ENCODE data around the gene NAA35. TPM values are rescaled to one million over a fixed set of nuclear protein-coding genes. Genes with fewer than 3 reads are reported as not detected.

NAA35 gene
- total RNA-seq, 2 experiments from 2014 or later = 9.5 to 20.2 TPM

DNA sequence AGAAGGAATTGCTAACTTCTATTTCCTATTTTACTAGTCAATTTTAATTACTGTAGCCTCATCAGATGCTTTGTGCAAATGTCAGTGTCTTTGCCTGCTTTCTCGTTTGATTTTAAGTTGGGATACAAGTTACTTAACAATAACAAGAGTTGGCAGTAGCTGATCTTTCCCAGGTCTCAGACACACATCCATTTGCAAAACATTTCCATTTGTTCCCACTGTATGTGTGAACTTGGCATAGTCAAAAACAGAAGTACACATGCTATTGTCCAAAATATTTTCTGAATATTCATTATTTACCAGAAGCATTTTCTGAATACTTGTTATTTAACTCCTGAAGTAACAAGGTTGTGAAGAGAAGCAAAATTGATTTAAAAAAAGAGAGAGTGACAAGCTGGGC lies 35.0 kb upstream of the NAA35 start:
- DNase-seq (ENCODE audit: low spot score) = no peak
- Histone ChIP-seq H3K36me3 (ENCODE audit: insufficient read depth, low read length) (no peaks in the 10 kb centered on the region), H3K79me2 (ENCODE audit: insufficient read depth, low read depth, low read length) (no peaks in the 10 kb centered on the region), H3K9me2 (ENCODE audit: insufficient read depth, low read length) (no peaks in the 10 kb centered on the region), H4K20me1 (ENCODE audit: insufficient read depth, low read length) (no peaks in the 10 kb centered on the region), H3K4me2 (ENCODE audit: low read length) (no peak overlapping the region), H3K27ac (ENCODE audit: low read depth, low read length, poor library complexity, severe bottlenecking) (no peak overlapping the region), H3K4me1 (ENCODE audit: insufficient read depth, low read length, poor library complexity, severe bottlenecking) (no peaks in the 10 kb centered on the region), H3K9me3 (ENCODE audit: low read length) (no peaks in the 10 kb centered on the region), H3K4me3 (ENCODE audit: low read depth, low read length, poor library complexity, severe bottlenecking) (no peak overlapping the region), H2AFZ (ENCODE audit: low read length) (no peak overlapping the region)
- TF ChIP-seq EZH2phosphoT487 (IDR thresholded peaks at IDR 0.05; ENCODE audit: borderline replicate concordance, low read depth, low read length) = no peak
- TF ChIP-seq, protein P1, sequence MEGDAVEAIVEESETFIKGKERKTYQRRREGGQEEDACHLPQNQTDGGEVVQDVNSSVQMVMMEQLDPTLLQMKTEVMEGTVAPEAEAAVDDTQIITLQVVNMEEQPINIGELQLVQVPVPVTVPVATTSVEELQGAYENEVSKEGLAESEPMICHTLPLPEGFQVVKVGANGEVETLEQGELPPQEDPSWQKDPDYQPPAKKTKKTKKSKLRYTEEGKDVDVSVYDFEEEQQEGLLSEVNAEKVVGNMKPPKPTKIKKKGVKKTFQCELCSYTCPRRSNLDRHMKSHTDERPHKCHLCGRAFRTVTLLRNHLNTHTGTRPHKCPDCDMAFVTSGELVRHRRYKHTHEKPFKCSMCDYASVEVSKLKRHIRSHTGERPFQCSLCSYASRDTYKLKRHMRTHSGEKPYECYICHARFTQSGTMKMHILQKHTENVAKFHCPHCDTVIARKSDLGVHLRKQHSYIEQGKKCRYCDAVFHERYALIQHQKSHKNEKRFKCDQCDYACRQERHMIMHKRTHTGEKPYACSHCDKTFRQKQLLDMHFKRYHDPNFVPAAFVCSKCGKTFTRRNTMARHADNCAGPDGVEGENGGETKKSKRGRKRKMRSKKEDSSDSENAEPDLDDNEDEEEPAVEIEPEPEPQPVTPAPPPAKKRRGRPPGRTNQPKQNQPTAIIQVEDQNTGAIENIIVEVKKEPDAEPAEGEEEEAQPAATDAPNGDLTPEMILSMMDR (conservative IDR thresholded peaks at IDR 0.05; ENCODE audit: low read length) = no peak
- POLR2A ChIA-PET = interaction anchor here (0.7 kb wide), 1 partner anchor 940 kb away, joined by 4 read pairs; no protein-coding TSS in a partner anchor
- no TSS peak for BruUV-seq (replicated peaks)
- CTCF ChIA-PET (ENCODE audit: unreplicated experiment) = no interaction called here
- intact Hi-C loops (cut with micrococcal nuclease; ENCODE audit: unreplicated experiment) = no loop called here

DNA sequence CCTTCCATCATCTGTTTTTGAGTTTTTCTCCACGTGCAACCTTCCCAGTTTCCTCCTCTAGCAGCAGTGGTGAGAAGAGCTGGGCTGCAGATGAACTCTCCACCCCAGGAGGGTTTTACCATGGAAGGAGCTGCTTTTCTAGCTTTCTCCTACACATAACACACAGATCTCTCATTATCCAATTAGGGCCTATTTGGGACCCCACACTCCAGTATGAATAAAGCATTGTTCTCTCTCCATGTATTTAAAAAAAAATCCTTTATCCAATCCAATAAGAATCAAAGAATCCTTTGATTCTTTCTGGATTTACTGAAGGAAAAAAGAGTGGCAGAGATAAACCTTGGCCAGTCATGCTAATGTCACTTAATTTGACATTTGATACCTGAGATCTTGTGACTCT lies 31.6 kb upstream of the NAA35 start:
- ChIA-PET POLR2A (no interaction called here), CTCF (ENCODE audit: unreplicated experiment) (no interaction called here)
- H3K9me3 ChIP-seq (ENCODE audit: low read length) = no peaks in the 10 kb centered on the region
- no peaks in the 10 kb centered on the region for H4K20me1 ChIP-seq (ENCODE audit: insufficient read depth, low read length)
- H2AFZ ChIP-seq (ENCODE audit: low read length) = no peak overlapping the region
- intact Hi-C loops (cut with micrococcal nuclease; ENCODE audit: unreplicated experiment) = no loop called here
- TF ChIP-seq EZH2phosphoT487 (IDR thresholded peaks at IDR 0.05; ENCODE audit: borderline replicate concordance, low read depth, low read length) = no peak
- TF ChIP-seq, protein P1 (conservative IDR thresholded peaks at IDR 0.05; ENCODE audit: low read length) = no peak
- H3K9me2 ChIP-seq (ENCODE audit: insufficient read depth, low read length) = no peaks in the 10 kb centered on the region
- no peak overlapping the region for H3K4me2 ChIP-seq (ENCODE audit: low read length)
- H3K36me3 ChIP-seq (ENCODE audit: insufficient read depth, low read length) = no peaks in the 10 kb centered on the region
- no peak for DNase-seq (ENCODE audit: low spot score)
- H3K27ac ChIP-seq (ENCODE audit: low read depth, low read length, poor library complexity, severe bottlenecking) = no peak overlapping the region
- no TSS peak for BruUV-seq (replicated peaks)
- H3K79me2 ChIP-seq (ENCODE audit: insufficient read depth, low read depth, low read length) = no peaks in the 10 kb centered on the region
- H3K4me3 ChIP-seq (ENCODE audit: low read depth, low read length, poor library complexity, severe bottlenecking) = no peak overlapping the region
- H3K4me1 ChIP-seq (ENCODE audit: insufficient read depth, low read length, poor library complexity, severe bottlenecking) = no peaks in the 10 kb centered on the region

DNA sequence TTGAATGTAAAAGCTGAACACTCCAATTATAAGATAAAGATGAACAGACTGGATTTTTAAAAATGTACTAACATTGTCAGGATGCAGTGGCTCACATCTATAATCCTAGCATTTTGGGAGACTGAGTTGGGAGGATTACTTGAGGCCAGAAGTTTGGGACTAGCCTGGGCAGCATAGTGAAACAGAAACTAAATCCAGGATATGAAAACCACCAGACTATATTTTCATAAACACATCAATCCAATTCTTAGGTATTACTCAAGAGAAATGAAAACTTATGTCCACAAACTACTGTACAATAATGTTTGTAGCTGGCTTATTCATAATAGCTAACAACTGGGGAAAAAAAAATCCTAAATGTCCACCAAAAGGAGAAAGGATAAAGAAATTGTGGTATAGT lies 26.8 kb upstream of the NAA35 start:
- H2AFZ ChIP-seq (ENCODE audit: low read length) = no peak overlapping the region
- intact Hi-C loops (cut with micrococcal nuclease; ENCODE audit: unreplicated experiment) = no loop called here

More for the DNA sequence above, 26.8 kb upstream of the NAA35 start:
- TF ChIP-seq EZH2phosphoT487 (IDR thresholded peaks at IDR 0.05; ENCODE audit: borderline replicate concordance, low read depth, low read length) = no peak
- TF ChIP-seq, protein P1 (conservative IDR thresholded peaks at IDR 0.05; ENCODE audit: low read length) = no peak
- Histone ChIP-seq H3K4me3 (ENCODE audit: low read depth, low read length, poor library complexity, severe bottlenecking) (no peak overlapping the region), H3K9me3 (ENCODE audit: low read length) (no peaks in the 10 kb centered on the region), H3K27ac (ENCODE audit: low read depth, low read length, poor library complexity, severe bottlenecking) (no peak overlapping the region), H3K36me3 (ENCODE audit: insufficient read depth, low read length) (no peaks in the 10 kb centered on the region), H3K4me1 (ENCODE audit: insufficient read depth, low read length, poor library complexity, severe bottlenecking) (no peaks in the 10 kb centered on the region), H3K79me2 (ENCODE audit: insufficient read depth, low read depth, low read length) (no peaks in the 10 kb centered on the region), H4K20me1 (ENCODE audit: insufficient read depth, low read length) (no peaks in the 10 kb centered on the region), H3K9me2 (ENCODE audit: insufficient read depth, low read length) (no peaks in the 10 kb centered on the region), H3K4me2 (ENCODE audit: low read length) (no peak overlapping the region)
- BruUV-seq (replicated peaks) = no TSS peak
- DNase-seq (ENCODE audit: low spot score) = no peak
- POLR2A ChIA-PET = no interaction called here
- CTCF ChIA-PET (ENCODE audit: unreplicated experiment) = no interaction called here

All from OCI-LY7 (cell line).